NCI-H526 (cell line): ENCODE data around the gene CTRB1.
"Not testable (repeated sequence)": the region's sequence is repeated elsewhere in the genome, so short reads cannot be mapped to it uniquely, and the experiment has no call there.

Source experiments
- DNase-seq, 2 experiments: peaks; one replicate each; lab custom pipeline; 2025; lab: John Stamatoyannopoulos, UW

The CTRB1 gene

DNA sequence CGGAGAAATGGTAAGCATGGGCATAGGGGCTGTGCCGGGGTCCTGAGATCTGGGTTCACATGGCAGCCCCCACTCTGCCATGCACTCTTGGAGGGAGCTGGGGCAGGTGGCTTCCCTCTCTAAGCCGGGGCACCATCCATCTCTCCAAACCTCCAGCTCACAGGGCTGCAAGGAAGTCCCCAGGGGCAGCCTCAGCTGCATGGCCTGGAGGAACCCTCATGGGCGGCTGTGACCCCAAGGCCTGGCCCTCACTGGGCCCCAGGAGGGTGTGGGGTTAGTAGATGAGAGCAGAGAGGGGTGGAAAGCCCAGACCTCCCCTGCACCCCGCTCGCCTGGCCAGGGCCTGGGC is 14.4 kb upstream of the CTRB1 start:
- DNase-seq: no peak

DNA sequence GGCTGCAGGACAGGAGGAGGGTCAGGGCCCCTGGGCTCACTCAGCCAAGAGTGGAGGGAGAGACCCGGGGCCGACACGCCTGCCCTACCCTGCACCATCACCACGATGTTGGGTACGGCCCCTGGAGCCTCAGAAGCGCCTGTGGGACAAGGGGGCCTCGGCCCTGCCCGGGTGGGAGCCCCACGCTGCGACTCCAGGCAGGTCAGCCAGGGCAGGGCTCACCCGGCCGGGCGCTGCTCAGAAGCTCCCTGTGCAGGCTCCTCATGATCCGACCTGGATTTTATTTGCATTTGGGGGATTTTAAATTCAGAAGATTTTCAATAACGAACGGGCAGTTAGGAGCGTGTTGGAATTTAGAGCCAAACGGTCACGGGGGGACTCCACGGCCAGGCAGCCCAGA is 13.9 kb upstream of the CTRB1 start:
- DNase-seq: not testable (repeated sequence)

DNA sequence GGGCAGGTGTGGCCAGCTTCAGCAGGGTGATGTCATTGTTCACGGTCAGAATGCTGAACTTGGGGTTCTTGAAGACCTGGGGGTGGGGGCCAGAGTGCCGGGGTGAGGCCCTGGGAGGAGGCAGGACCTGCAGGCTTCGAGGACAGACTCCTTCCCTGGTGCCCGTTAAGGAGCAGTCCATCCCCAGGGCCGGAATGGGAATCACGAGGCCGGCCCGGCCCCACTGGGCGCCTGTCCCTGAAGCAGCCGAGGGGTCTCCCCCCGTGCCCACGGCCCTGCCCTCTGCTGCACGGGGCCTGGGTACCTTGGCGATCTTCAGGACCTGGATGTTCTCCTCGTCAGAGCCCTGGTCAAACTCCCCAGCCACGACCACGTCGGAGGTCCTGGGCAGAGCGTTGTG is 13.3 kb upstream of the CTRB1 start:
- not testable (repeated sequence) for DNase-seq

DNA sequence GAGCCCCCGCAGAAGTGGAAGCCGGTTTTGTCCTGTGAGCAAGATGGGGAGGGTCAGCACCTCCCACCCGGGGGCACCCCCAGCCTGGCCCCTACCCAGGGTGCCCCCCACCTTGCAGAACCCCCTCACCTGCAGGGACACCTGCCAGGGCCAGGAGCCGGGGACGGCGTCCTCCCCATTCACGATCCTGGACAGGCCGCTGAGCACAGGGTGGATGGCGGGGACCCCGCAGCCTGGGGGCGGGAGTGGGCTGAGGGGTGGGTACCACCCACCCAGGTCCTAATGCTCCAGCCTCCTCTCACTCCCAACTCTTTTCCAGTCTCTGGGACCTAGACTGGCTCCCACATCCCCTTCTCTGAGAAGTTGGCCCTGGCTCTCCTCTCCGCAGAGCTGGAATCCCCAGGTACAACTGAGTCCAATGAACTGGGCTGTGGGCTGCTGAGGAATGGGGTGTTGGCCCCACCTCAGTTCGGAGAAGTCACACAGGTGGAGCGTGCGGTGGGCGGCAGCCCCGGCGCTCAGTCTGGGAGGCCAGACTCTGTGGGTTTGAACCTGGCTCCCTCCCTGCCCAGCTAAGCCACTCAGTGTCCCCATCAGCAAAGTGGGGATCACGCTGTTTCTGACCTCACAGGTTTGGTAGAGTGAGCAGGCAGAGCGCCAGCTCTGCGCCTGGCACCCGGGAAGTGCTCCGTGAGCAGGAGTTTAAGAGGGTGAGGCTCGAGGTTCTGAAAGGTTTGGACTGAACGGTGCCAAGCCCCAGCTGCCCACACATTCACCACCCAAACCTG is 12.6 kb upstream of the CTRB1 start:
- DNase-seq: not testable (repeated sequence)

DNA sequence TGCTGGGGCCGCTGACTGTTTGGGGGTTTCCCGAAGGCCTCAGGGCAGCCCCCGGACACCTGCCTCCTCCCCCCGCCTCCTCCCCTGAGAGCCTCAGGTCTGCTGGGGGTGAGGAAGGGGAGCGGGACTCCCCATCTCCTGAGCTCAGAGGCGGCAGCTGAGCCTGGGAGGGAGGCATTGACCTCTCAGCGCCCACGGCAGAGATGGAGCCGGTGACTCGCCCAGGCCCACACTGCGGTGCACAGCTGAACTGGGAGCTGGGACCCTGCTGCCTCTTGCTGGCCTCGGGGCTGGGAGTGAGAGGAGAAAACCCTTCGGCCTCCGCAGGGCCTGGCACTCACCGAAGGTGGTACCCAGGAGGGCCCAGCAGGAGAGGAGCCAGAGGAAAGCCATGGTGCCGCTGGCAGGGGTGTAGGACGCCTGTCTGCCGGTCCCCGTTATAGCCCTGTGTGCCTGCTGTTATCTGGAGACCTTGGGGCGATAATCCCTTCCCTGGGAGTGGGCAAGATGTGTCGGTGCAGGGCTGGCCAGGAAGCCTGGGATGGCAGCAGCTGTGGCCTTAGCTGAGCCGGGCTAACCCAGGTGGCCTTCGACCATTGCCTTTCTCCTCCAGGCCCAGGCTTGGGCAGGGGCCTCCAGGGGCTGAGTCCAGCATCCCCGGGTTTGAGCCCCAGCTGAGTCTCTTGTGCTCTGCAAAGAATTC is 11.9 kb upstream of the CTRB1 start, which contains the start of gene CTRB2:
TSS of gene CTRB2 (minus strand) at position 413 of the 703 bp plus-strand sequence. CDS start at position 393, 20 bp downstream.
- no peak for DNase-seq

DNA sequence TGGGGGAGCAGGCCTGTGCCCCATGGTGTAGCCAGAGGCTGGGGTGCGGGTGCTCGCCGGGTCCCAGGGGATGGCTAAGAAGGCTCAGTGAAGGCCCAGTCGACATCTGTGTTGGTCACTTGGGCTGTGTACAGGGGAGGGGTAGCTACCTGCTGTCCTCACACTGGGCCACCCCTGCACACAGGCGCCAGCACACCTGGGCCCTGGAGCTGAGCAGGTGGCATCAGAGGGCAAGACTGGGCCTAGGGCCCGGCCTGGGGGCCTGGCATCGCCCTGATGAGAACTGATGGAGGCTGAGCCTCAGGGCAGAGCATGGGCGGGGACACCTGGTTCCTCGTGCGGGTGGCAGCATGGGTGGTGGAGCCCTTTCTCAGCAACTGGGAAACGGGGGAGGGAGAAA is 11.0 kb upstream of the CTRB1 start:
- no peak for DNase-seq

DNA sequence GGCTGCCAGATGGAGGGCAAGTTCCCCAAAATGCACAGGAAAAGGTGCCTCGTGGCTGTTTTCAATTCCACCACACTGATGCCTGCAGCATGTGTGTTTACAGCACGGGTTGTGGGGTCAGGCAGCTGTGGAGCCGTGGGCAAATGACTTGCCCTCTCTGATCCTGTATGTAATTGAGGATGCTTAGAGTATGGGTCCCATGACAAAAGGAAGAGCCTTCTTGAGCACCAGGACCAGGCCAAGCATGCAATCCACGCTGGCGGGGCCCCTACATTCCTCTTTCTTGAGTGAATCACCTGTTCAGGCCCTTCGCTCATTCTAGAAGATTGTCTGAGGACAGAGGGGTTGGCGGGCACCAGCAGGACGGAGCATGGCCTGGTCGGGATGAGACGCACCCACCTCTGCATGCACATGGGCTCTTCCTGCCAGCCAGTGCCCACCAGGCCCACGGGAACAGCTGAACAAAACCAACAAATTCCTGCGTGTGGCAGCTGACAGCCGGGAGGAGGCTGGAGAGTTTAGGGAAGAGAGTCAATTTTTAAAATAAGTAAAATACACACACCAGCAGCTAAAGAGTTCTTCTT is 10.5 kb upstream of the CTRB1 start:
- DNase-seq: no peak

DNA sequence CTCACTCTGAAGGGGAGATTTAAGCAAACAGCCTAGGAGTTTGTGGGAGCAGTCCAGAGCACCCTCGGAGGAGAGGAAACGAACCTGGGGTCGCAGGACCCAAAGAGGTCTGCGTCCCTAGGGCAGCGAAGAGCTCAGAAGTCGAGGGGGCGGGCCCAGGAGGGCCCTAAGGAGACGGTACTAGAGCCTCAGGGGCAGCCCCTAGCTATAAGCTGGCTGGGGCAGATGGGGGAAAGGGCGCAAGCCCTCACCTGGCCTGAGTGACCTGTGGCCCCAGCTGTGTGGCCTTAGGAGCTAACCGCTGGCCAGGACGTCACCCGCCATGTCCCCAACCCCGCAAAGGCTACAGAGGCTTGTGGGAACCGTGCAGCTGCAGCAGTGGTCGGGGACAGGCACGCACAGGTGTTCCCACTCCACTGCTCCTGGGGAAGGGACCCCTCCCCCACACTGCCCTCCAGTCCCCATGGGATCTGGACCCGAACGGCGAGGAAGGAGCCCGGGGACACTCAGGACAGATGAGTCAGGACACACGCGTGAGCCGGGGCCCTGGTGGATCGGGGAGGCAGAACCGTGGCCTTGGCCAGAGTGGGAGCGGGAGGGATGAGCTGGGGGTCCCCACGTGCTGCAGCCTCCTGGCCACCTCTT is 9.8 kb upstream of the CTRB1 start:
- no peak for DNase-seq

DNA sequence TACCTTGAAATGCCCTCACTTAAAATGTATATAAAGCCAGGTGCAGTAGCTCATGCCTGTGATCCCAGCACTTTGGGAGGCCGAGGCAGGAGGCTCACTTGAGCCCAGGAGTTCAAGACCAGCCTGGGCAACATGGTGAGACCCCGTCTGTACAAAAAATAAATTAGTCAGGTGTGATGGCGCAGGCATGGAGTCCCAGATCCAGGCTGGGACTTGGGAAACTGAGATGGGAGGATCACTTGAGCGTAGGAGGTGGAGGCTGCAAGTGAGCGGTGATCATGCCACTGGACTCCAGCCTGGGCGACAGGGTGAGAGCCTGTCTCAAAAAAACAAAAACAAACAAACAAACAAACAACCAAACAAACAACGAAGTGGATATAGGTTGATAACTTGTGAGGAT is 9.3 kb upstream of the CTRB1 start:
- not testable (repeated sequence) for DNase-seq

DNA sequence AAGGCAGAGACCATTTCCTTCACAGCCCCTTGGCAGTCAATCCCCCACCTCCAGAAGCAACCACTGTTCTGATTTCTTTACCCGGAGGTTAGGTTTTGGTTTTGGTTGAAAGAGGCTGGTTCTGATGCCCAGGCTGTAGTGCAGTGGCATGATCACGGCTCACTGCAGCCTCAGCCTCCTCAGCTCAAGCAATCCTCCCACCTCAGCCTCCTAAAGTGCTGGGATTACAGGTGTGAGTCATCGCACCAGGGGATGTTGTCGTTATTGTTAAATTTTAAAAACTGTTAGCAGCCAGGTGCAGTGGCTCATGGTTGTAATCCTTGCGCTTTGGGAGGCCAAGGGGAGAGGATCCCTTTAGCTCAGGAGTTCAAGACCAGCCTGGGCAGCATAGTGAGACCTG is 8.8 kb upstream of the CTRB1 start:
- DNase-seq: no peak

DNA sequence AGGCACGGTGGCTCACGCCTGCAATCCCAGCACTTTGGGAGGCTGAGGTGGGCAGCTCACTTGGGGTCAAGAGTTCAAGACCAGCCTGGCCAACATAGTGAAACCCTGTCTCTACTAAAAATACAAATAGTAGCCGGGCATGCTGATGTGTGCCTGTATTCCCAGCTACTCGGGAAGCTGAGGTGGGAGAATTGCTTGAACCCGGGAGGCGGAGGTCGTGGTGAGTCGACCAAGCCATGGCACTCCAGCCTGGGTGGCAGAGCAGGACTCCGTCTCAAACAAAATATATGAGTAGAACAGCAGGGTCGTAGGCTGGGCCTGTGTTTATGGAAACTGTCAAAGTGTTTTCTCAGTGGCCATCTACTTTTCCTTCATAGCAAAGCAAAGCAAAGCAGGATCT is 7.5 kb upstream of the CTRB1 start:
- DNase-seq: not testable (repeated sequence)

DNA sequence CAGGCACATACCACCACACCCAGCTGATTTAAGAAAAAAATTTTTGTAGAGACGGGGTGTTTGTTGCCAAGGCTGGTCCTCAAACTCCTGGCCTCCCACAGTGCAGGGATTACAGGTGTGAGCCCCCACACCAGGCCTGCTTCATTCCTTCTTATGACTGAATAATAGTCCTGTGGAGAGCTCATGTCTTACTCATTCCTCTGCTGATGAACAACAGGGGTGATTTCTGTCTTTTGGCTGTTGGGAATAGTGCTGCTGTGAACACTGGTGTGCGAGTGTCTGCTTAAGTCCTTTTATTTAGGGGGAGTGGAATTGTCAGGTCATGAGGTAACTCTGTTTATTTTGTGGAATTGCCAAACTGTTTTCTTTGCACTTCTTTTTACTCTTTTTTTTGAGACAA is 2.7 kb upstream of the CTRB1 start:
- DNase-seq: no peak

DNA sequence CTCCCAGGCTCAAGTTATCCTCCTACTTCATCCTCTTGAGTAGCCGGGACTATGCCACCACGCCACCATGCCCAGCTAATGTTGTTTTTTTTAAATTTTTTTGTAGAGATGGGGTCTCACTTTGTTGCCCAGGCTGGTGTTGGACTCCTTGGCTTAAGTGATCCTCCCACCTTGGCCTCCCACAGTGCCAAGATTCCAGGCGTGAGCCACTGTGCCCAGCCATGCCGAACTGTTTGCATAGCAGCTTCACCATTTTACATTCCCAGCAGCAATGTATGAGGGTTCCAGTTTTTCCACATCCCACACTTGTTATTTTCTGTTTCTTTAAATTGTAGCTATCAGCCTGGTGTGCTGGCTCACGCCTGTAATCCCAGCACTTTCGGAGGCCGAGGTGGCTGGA is 2.2 kb upstream of the CTRB1 start:
- DNase-seq: no peak

DNA sequence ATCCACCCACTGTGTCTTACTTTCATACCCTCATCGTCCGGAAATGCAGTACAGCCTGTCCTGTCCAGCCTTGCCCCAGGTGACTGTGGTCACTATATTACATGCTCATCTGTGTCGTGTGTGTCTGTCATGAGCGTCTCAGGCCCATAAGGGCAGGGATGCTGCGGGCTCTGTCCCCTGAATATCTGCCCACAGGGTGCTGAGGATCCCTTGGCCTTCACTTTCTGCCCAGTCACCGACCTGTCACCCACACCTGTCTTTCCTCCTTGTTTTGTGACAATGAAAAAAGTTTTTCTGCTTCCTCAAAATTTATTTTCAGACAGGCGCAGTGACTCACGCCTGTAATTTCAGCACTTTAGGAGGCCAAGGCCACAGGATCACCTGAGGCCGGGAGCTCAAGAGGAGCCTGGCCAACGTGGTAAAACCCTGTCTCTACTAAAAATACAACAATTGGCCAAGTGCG is 1.4 kb upstream of the CTRB1 start:
- DNase-seq: no peak

DNA sequence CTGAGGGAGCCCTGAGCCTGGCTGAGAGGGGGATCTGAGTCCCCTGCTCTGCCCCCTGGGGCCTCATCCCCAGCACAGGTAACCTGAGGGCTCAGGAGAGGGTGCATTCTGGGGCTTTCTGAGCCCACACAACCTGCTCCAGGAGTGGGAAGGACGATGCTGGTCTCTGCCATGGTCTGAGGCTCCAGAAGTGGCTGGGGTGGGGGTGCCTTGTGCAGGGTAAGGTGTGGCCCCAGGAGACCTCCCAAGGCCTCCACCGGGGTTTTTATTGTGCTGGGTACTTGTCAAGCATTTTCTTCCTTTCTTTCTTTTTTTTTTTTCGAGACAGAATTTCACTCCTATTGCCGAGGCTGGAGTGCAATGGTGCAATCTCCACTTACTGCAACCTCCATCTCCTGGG is 300 bp downstream of the CTRB1 start:
- DNase-seq: no peak

DNA sequence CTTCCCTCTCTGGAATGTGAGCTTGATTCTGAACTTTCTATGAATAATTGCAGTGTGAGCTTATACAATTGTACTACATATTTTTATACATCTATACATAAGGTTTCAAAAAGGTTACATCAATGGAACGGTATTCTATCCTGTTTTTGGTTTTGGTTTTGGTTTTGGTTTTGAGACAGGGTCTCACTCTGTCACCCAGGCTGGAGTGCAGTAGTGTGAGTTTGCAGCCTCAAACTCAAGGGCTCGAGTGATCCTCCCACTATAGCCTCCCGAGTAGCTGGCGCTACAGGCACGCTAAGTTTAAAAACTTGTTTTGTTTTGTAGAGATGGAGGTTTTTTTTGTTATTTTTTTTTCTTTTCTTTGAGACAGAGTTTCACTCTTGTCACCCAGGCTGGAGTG is 1.1 kb downstream of the CTRB1 start:
- DNase-seq: no peak

DNA sequence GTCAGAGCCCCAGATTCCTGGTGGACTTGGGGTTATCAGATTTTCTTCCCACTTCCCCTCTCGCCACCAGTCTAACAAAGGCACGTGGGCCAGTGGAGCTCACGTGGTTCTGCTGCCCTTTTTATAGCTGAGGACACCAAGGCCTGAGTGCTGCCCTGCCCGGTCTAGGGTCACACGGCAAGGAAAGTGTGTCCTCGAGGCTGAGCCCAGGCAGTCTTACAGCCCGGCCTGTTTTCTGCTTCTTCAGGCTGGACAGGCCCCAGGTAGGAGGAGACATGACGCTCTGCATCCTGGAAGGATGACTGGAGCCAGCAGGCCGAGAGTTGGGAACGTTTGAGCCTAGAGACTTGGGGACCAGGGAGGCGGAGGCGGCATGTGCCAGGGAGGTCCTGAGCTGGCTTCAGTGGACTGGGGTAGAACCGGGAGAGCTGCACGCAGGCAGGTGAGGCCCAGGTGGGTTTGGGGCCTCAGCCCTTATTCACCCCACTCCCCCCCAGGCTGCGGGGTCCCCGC is 3.5 kb downstream of the CTRB1 start:
- no peak for DNase-seq

DNA sequence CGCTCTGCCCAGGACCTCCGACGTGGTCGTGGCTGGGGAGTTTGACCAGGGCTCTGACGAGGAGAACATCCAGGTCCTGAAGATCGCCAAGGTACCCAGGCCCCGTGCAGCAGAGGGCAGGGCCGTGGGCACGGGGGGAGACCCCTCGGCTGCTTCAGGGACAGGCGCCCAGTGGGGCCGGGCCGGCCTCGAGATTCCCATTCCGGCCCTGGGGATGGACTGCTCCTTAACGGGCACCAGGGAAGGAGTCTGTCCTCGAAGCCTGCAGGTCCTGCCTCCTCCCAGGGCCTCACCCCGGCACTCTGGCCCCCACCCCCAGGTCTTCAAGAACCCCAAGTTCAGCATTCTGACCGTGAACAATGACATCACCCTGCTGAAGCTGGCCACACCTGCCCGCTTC is 4.3 kb downstream of the CTRB1 start:
- not testable (repeated sequence) for DNase-seq

DNA sequence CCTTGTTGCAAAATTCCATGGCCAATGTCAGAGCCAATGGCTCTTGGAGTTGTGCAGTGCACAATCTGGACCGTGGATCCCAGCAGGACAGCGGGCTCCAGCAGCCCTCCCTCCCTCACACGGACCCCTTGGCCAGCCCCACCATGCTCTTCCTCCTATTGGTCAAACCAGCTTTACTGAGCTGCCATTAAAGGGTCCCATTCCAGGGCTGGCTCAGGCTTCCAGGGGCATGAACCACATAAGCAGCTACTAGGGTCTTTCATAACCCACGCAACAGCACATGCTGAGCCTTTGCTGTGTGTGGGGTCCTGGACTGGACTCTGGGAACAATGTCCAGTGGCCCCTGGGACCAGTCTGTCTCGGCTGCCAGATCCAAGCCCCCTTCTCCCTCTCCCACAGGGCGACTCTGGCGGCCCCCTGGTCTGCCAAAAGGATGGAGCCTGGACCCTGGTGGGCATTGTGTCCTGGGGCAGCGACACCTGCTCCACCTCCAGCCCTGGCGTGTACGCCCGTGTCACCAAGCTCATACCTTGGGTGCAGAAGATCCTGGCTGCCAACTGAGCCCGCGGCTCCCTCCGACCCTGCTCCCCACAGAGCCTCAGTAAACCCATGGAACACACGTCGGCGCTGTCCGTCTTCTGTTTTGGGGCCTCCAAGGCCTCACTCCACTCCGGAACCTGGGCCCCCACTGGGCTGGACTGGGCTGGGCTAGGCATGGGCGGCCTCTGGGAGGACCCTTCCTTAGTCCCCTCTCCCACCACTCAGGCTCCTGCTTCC is 5.7 kb downstream of the CTRB1 start:
- no peak for DNase-seq

DNA sequence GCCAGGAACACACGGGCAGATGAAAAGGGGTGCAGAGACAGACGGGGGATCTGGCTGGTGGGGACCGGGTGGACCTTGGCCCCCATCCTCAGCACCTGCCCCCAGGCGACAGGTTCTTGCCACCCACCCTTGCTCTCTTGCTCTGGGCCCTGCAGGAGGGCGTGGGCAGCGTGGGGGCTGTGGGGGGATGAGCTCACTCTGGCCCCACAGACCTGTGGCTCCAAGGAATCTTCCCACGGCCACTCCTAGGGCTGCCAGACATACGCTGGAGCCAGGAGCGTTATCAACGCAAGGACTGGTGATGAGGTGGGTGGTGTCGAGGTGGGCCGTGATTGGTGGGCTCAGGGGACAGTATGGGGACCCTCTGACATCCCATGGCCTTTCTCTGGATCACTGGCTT is 6.3 kb downstream of the CTRB1 start:
- no peak for DNase-seq

DNA sequence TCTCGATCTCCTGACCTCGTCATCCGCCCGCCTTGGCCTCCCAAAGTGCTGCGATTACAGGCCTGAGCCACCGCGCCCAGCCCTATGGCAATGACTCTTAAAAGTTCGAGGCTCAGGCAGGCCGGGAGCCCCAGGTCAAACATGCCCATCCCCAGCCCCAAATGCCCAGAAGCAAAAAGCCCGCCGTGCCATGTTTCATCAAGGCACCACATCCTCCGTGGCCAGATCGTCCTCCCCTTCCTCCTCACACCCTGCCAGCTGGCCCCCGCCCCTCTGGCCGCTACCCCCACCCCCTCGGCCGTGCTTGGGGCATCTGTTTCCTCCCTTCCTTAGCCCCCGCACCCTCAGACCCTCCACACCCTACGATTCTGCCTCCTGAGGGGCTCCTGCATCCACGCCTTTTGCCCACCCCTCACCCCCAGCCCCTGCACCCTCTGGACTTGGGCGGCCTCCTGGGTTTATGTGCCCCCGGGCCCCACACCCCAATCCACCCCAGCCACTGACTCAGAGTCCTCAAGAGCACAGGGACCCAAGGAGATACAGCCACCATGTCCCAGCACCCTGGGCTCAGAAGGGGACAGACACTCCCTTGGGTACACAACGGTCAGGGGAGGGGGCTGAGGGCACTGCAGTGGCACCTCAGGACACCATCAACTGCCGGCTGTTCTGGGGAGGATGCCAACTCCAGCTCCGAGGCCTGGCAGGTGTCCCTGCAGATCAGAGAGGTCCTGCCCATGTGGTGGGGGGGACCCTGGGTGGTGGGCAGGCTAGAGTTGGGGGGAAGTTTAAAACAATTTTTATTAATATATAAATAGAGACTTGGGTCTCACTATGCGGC is 7.1 kb downstream of the CTRB1 start:
- DNase-seq: no peak
